Right lung (tissue), 10 donors: ENCODE results near the gene ZNF324. TPM values are rescaled to one million over a fixed set of nuclear protein-coding genes. Genes with fewer than 3 reads are reported as not detected.
"Not testable (repeated sequence)": the region's sequence is repeated elsewhere in the genome, so short reads cannot be mapped to it uniquely, and the experiment has no call there.

Source experiments
- DNase-seq, 2 donors: peaks; one replicate each; pipeline ENCODE4 v3.0.0-alpha.2; 2013
- long read RNA-seq, 8 donors: transcript quantifications; one replicate each; lab custom pipeline, GENCODE V29; 2026
- polyA plus RNA-seq, 5 donors: library from polyadenylated mRNA; unstranded; fragments of 120-200 nt; gene quantifications; one replicate each; pipeline versions ENCODE4 v1.2.1 to v1.2.3, GENCODE V29; 2013; ENCODE audit warnings: inconsistent platforms in 1 of 5, low replicate concordance in 1 of 5; ENCODE audit not compliant: insufficient read length in 5 of 5, insufficient read depth in 1 of 5

The ZNF324 gene
- polyA plus RNA-seq: 10 to 100 TPM in 1 of 5 donors, 1 to 10 TPM in 4; 6.8 to 10.1 (median 8.5) TPM
- long read RNA-seq, donor 1, partial matches to known transcripts: 7 of 10 reads
- long read RNA-seq, donor 1, other reads (novel, unspliced or antisense): 0 of 10 reads
- long read RNA-seq, donor 2, partial matches to known transcripts: 0 of 1 reads
- long read RNA-seq, donor 2, other reads (novel, unspliced or antisense): 0 of 1 reads
- long read RNA-seq, donor 3, partial matches to known transcripts: 0 of 2 reads
- long read RNA-seq, donor 3, other reads (novel, unspliced or antisense): 0 of 2 reads
- long read RNA-seq, donor 4, partial matches to known transcripts: 0 of 2 reads
- long read RNA-seq, donor 4, other reads (novel, unspliced or antisense): 0 of 2 reads
- long read RNA-seq, donor 5, partial matches to known transcripts: 0 of 2 reads
- long read RNA-seq, donor 5, other reads (novel, unspliced or antisense): 0 of 2 reads
- long read RNA-seq, donor 6, transcript ZNF324-201 (4 exons, 3,000 nt): major isoform, 5 of 5 reads
- long read RNA-seq, donor 6, partial matches to known transcripts: 0 of 5 reads
- long read RNA-seq, donor 6, other reads (novel, unspliced or antisense): 0 of 5 reads
- long read RNA-seq, donor 7, partial matches to known transcripts: 0 of 1 reads
- long read RNA-seq, donor 7, other reads (novel, unspliced or antisense): 0 of 1 reads
- long read RNA-seq, donor 8, partial matches to known transcripts: 0 of 1 reads
- long read RNA-seq, donor 8, other reads (novel, unspliced or antisense): 0 of 1 reads

DNA sequence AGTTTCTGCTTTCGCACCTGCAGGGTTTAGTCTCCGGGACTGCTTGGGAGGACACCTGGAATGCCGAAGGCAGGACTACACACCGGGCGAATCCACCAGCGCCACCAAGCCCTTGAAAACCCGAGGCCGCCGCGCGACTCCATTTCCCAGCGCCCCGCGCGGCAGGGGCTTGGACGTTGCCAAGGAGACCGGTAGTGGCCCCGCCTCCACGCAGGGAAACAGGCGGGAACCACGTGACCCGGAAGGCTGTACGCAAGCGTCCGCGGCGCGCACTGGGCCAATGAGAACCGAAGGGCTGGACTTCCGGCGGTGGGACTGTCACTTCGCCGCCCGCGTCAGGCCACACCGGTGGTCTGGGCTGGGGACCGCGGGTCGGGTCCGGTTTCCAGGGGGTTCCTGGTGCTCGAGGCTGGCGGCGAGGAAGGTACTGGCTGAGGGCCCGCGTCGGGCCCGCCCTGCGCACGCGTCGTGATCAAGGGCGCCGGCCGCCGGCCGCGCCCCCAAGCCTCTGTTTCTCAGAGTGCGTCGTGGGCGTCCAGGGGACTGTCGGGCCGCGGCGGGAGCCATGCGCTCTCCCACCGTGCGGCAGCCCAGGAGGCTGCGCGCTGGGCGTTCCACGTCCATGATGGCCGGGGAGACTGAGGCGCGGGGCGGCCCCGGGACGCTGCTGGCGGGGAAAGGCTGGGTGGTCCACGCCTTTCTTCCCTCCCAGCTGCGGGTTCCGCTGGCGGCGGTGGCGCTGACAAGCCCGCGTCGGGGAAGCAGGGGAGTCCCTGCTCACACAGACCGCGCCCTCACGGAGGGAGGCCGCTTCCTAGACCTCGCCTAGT lies at the start of gene ZNF324:
ZNF324 (plus strand) TSS at position 321 of the 830 bp plus-strand sequence. CDS start 2,106 bp downstream, outside the sequence.
- DNase-seq: peak; percentile 96

DNA sequence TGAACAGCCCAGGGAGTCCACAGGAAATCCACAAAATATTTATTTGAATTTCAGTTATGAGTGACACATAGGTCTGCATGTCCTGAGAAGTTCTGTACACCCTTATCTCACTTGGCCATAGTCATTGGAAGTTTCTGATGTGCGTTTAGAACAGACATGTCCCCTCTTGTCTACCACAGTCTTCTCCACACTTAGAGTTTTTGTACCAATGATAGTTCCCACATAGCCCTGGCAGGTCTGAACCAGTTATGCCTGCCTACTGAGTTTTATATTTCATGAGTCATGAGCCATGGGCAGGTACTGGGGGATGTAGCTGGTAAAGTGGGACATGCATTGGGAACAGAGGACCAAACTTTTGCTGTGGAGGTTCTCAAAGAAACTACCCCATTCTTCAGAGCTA lies 38.3 kb upstream of the ZNF324 start:
- DNase-seq: no peak

DNA sequence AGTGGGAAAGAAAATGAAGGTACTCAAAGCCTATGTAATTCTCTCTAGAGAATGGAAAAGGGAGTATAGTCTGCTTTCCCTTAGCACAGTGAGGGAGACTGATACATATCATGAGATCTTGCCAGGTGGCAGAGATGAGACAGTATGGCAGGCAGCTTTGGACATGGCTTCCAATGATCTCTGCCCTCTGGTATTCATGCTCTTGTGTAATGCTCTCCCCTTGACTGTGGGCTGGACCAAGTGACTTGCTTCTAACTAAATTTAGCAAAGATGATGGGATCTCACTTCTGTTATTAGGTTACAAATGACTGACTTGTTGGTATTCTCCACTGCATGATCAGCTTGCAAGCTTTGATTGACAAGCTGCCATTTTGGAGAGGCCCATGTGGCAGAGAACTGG lies 37.1 kb upstream of the ZNF324 start:
- no peak for DNase-seq

DNA sequence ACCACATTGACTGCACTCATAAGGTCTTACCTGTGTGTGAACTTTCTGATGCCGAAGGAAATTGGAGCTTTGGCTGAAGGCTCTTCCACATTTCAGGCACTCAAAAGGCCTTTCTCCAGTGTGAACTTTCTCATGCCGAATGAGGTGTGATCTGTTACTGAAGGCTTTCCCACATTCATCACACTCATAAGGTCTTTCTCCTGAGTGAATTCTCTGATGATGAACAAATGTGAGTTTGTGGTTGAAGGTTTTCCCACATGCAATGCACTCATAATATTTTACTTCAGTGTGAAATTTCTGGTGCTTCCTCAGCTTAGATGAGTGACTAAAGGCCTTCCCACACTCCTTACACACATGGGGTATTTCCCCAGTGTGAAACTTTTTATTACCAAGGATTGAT lies 32.7 kb upstream of the ZNF324 start:
- no peak for DNase-seq

DNA sequence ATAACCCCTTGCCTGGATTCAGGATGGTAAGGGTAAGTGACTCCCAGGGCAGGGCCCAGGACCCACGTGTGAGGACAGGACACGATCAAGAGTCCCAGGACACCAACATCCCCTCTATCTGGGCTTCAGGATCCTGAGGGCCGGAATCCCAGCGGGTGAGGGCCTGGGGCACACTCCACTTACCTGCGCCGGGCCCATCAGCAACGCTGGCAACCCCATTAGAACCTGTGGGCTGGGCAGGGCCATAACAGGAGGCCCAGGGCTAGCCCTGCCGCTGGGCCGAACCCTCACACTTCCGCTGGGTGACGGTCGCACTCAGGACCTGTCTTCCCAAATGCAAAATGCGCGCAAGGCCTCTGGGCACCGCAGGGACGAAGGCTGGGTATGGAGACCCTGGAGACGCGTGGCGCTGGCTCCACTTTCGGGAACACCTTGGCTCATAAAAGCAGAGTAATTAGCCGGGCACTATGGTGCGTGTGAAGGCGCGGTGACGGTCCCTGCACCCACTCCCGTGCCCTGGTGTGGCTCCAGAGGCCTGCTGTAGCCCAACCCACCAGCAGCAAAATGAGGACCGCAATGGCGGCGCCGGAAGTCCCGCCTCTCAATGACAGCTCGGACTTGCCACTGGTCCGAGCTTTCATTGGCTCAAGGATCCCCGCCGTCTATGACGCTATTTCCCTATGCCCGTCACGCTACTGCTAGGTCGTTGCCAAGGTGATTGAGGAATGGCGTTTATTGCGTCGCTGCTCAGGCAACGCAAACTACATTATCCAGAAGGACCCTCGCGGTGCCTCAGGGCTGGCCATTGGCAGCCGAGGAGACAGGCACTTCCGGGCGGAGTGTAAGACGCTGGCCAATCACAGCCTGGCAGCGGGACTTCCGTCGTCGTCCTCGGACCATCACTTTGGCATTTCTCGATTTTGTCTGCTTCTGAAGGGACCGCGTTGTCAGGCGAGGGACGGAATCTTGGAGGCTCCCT lies 27.0 kb upstream of the ZNF324 start, which contains the start of gene ZNF132:
ZNF132 (minus strand) TSS at position 578 of the 979 bp plus-strand sequence; CDS start at position 246, 332 bp downstream.
- peak; percentile 98 to 99 for DNase-seq

DNA sequence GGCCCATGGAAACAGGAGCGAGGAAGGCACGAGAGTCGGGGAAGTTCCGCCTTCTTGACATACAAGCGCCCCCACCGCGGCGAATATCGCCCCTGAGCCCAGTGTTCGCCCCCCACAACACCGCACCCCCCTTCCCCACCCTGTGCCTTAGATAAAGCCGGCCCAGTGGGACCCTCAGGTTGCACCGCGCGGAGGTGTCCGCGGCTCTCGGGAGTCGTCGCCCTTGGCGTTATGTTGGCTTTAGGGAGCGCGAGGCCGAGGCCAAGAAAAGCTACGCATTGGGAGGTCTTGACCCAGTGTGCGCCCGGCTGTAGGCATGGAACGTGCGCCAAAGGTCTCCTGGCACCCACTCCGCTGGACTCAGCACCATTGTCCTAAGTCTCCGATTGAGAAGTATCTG lies 26.3 kb upstream of the ZNF324 start:
- DNase-seq: no peak

DNA sequence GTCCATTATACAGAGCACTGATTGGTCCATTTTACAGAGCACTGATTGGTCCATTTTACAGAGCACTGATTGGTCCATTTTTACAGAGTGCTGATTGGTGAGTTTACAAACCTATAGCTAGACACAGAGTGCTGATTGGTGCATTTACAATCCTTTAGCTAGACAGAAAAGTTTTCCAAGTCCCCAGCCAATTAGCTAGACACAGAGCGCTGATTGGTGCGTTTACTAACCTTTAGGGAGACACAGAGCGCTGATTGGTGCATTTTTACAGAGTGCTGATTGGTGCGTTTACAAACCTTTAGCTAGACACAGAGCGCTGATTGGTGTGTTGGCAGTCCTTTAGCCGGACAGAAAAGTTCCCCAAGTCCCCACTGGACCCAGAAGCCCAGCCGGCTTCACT lies 23.9 kb upstream of the ZNF324 start:
- not testable (repeated sequence) for DNase-seq

DNA sequence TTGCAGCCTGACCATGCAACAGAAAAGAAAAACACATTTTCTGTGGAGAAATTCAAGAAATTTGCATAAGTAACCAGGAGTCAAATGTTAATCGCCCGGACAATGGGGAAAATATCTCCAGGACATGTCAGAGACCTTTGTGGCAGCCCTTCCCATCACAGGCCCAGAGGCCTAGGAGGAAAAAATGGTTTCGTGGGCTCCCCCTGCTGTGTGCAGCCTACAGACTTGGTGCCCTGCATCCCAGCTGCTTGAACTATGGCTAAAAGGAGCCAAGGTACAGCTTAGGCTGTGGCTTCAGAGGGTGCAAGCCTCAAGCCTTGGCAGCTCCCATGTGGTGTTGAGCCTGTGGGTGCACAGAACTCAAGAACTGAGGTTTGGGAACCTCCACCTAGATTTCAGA lies 18.0 kb upstream of the ZNF324 start:
- DNase-seq: not testable (repeated sequence)

DNA sequence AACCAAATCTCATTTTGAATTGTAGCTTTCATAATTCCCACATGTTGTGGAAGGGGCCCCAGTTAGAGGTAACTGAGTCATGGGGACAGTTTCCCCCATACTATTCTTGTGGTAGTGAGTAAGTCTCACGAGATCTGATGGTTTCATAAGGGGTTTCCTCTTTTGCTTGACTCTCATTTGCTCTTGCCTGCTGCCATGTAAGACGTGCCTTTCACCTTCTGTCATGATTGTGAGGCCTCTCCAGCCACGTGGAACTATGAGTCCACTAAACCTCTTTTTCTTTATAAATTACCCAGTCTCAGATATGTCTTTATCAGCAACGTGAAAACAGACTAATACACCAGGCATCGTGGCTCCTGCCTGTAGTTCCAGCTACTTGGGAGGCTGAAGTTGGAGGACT lies 16.9 kb upstream of the ZNF324 start:
- not testable (repeated sequence) for DNase-seq

DNA sequence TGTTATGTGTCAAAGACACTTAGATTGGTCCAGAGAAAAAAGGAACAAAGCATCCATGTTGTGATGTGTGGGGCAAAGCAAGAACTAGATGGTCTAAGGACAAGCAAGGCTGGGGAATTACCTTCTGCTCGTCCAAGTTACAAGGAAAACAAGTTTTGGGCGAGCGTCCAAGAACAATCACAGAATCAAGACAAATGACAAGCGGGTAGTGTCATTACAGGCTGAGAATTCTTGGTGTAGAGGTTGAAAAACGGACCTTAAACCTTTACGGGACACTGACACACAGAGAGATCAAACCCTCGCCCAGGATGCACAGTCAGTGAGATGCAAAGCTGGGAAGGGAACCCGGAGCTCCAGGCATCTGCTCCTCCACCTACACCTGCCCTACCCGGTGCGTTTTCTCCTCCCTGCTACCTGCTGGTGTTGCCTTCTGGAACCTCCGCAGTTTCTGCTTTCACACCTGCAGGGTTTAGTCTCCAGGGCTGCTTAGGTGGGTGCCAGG lies 16.0 kb upstream of the ZNF324 start:
- DNase-seq: no peak

DNA sequence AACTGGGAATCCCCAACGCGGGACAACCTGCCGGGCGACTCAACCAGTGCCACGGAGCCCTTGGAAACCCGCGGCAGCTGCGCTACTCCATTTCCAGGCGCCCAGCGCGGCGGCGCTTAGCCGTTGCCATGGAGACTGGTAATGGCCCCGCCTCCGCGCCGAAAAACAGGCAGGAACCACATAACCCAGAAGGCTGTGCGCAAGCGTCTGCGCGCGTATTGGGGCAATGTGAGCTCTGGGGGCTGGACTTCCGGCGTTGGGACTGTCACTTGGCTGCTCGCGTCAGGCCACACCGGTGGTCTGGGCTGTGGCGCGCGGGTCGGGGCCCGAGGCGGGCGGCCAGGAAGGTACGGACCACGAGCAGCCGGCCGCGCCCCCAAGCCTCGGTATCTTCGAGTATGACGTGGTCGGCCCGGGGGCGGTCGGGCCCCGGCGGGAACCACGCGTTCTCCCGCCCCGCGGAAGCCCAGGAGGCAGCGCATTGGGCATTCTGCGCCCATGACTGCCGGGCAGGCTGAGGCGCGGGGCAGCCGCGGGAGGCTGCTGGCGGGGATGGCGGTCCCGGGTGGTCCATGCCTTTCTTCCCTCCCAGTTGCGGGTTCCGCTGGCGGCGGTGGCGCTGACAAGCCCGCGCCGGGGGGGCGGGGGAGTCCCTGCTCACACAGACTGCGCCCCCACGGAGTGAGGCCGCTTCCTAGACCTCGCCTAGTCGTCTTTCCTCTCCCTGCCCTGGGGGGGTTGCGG lies 15.3 kb upstream of the ZNF324 start, which contains the start of gene ZNF324B:
ZNF324B (plus strand) TSS at position 265 of the 744 bp plus-strand sequence. CDS start 2,080 bp downstream, outside the sequence.
- peak; percentile 94 to 96 for DNase-seq

DNA sequence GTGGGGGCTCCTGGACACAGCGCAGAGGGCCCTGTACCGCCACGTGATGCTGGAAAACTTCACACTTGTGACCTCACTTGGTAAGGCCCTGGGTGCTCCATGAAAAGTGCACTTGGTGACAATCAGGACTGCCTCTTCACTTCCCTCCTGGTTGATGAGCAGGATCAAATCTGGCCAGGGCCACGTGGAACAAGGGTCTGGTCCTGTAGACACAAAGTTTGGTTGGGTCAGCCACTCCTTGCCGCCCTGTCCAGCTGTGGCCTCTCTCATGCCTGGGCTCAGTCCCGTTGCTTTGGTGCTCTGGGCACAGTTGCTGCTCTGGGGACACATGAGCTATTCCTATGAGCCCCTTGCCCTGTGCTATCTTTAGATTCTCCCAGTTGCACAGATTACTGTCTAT lies 13.1 kb upstream of the ZNF324 start:
- no peak for DNase-seq

DNA sequence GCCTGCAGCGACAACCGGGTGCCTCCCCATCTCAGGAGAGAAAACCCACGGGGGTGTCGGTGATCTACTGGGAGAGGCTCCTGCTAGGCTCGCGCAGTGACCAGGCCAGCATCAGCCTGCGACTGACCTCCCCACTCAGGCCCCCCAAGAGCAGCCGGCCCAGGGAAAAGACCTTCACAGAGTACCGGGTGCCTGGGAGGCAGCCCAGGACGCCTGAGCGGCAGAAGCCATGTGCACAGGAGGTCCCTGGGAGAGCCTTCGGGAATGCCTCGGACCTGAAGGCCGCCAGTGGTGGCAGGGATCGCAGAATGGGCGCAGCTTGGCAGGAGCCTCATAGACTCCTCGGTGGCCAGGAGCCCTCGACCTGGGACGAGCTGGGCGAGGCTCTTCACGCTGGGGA lies 11.6 kb upstream of the ZNF324 start:
- no peak for DNase-seq

DNA sequence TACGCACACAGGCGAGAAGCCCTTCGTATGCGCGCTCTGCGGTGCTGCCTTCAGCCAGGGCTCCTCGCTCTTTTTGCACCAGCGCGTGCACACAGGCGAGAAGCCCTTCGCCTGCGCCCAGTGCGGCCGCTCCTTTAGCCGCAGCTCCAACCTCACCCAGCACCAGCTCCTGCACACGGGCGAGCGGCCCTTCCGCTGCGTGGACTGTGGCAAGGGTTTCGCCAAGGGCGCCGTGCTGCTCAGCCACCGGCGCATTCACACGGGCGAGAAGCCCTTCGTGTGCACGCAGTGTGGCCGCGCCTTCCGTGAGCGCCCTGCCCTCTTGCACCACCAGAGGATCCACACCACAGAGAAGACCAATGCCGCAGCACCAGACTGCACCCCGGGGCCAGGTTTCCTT lies 10.8 kb upstream of the ZNF324 start:
- DNase-seq: no peak

DNA sequence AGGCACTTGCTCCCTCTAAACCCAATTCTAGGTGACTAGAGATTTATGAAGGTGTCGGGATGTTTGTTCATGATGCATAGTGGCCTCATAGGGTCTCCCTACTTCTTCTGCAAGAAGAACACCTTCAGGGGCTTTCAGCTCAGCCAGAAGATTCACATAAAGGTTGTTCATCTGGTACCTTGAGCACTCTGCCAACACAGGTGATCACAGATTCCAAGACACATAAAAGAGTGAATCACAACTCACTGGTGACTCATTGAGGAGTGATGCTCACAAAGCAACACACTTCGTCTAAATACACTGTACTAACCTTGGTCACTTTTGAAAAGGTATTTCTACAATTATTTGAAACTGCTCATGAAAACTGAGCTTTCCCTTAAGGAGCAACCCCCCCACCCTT lies 6.8 kb upstream of the ZNF324 start:
- no peak for DNase-seq

DNA sequence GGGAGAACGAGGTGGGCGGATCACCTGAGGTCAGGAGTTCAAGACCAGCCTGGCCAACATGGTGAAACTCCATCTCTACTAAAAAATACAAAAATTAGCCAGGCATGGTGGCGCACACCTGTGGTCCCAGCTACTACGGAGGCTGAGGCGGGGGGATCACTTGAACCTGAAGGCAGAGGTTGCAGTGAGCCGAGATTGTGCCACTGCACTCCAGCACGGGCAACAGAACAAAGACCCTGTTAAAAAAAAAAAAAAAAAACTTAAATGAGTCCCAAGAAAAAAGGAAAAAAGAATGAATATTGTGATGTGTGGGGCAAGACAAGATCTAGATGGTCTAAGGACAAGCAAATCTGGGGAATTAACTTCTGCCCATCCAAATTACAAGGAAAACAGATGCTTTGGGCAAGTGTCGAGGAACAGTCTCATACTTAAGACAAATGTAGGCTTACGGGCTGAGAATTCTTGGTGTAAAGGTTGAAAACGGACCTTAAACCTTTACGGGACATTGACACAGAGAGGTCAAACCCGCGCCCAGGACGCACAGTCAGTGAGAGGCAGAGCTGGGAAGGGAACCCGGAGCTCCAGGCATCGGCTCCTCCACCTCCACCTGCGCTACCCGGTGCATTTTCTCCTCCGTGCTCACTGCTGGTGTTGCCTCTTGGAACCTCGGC lies 656 bp upstream of the ZNF324 start:
- DNase-seq: no peak

DNA sequence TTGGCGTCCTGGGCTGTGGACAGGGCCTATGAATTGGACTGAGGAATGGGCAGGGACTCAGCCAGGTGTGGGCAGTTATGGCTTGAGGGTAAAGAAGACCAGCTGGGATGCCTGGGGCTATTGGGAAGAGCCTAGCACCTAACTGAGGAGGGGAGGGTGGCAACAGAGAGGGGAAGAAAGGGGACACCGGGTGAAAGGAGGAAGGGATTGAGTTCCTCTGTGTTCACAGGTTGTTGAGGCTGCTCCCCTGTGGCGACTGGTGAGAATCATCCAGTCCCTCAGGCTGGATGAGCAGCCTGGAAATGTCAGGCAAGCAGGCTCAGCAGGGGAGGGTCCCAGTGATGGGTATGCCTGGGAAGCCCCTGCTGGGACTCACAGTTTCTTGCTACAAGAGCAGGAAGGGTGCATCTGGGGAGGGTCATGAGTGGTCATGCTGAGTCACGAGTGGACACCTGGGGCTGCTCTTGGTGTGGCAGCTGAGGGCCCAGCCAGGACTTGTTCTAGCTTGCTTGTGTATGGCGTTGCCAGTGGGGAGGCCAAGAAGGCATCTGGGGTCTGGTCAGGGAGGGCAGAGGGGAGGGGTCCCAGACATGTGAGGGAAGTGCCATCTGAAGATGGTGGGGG lies 1.4 kb downstream of the ZNF324 start:
- DNase-seq: no peak

DNA sequence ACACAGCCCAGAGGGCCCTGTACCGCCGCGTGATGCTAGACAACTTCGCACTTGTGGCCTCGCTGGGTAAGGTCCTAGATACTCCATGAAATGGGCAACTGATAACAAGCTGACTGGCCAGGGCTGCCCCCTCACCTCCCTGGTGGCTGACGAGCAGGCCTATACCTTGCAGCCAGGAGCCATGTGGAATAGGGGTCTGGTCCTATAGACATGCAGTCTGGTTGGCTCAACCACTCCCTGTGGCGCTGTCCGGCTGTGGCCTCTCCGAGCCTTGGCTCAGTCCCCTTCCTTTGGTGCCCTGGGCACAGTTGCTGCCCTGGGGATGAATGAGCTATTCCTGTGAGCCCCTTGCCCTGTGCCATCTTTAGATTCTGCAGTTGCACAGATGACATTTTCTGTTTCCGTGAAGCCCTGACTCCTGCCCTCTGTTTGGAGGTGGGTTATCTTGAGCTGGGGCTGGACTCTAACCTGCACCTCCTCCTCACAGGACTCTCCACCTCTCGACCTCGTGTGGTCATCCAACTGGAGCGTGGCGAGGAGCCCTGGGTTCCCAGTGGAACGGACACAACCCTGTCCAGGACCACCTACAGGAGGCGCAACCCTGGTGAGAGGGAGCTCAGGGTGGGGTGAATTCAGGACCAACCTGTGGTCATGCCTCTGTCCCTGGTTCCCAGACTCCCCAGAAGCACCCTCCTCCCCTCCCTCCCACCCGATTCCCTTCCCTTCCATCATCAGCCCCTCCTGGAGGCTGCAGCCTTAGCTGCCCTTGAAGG lies 2.5 kb downstream of the ZNF324 start:
- DNase-seq: no peak
